Nephron (organoid): ENCODE results near the gene JMY.

Experiments
- H3K27ac Mint-ChIP-seq, 3 experiments: 2 replicates each; pipeline ENCODE4 v1.8.0; 2020; ENCODE audit warnings: mixed read lengths in 3 of 3, mild to moderate bottlenecking in 2 of 3, moderate library complexity in 1 of 3
- H3K27me3 Mint-ChIP-seq: 2 replicates; pipeline ENCODE4 v1.8.0; 2021; ENCODE audit warnings: low read depth, mild to moderate bottlenecking, moderate library complexity, mixed read lengths
- H3K36me3 Mint-ChIP-seq: 2 replicates; pipeline ENCODE4 v1.8.0; 2020; ENCODE audit warnings: low read depth, mixed read lengths
- H3K4me1 Mint-ChIP-seq: 2 replicates; pipeline ENCODE4 v1.8.0; 2020; ENCODE audit warnings: mixed read lengths
- H3K4me3 Mint-ChIP-seq, 3 experiments: 2 replicates each; pipeline ENCODE4 v1.8.0; 2020; ENCODE audit warnings: mild to moderate bottlenecking in 3 of 3, mixed read lengths in 3 of 3, moderate library complexity in 2 of 3
- H3K9me3 Mint-ChIP-seq: 2 replicates; pipeline ENCODE4 v1.8.0; 2020; ENCODE audit warnings: mixed read lengths
- CTCF ChIP-seq, 3 experiments: fragments of 200-600 bp; sonication (generic); IDR thresholded peaks; one replicate each; pipeline ENCODE4 v1.5.0; 2021; ENCODE audit warnings: antibody characterized with exemption in 3 of 3; ENCODE audit not compliant: unreplicated experiment in 3 of 3

The JMY gene

DNA sequence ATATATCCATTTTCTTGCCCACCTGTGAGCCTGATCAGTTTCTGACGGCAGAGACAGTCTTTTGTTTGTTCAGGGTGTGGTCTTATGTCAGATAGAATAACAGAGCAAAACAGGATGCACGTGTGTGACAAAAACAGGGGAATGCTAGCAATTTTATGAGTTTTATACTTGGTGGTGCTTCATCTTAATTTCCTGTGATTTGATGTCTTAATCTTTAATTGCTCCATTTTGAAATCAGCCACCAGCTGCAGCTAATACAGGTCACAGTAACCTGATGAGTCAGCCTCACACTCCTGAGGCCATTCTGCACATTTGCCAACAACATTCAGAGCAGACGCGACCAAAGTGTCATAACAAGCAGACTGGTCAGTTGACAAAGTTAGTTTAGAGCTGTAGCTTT, 42.3 kb upstream of the JMY start:
- Mint-ChIP-seq H3K4me3 (no peak overlapping the region), H3K27ac (no peak overlapping the region), H3K4me1 (no peaks in the 10 kb centered on the region), H3K9me3 (no peaks in the 10 kb centered on the region), H3K27me3 (no peaks in the 10 kb centered on the region), H3K36me3 (no peaks in the 10 kb centered on the region)
- no peak for TF ChIP-seq CTCF (IDR thresholded peaks at IDR 0.05; ENCODE audit: unreplicated experiment in 3 of 3)

- Mint-ChIP-seq H3K27me3 (no peaks in the 10 kb centered on the region), H3K36me3 (no peaks in the 10 kb centered on the region), H3K27ac (no peak overlapping the region), H3K4me1 (no peaks in the 10 kb centered on the region), H3K9me3 (no peaks in the 10 kb centered on the region), H3K4me3 (no peak overlapping the region)
- TF ChIP-seq CTCF (IDR thresholded peaks at IDR 0.05; ENCODE audit: unreplicated experiment in 3 of 3): peak; percentile 30 to 33 (median 32)
Observed at GRCh38 chr5:79200573-79201183, 35.3 kb upstream of the JMY start.

DNA sequence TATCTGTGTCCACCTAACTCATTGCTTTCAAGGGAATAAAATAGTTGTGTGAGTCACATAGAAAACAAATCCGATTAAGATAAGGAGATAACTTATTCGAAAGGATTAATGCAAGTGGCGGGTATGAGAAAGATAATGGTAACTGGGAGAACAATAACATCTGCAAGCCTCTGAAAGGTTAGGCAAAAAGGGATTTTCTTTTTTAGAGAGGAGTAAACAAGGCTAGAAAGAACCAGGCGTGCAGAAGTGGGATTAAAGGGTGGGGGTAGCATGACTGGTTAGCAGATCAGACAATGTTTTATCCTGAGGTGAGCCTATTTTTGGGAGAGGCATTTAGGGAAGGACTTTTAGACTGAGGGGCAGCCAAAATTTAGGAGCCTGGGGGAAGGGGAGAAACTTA, 34.7 kb upstream of the JMY start:
- Mint-ChIP-seq H3K4me3 (no peak overlapping the region), H3K36me3 (no peaks in the 10 kb centered on the region), H3K9me3 (no peaks in the 10 kb centered on the region), H3K27ac (no peak overlapping the region), H3K4me1 (no peaks in the 10 kb centered on the region), H3K27me3 (no peaks in the 10 kb centered on the region)
- no peak for TF ChIP-seq CTCF (IDR thresholded peaks at IDR 0.05; ENCODE audit: unreplicated experiment in 3 of 3)

DNA sequence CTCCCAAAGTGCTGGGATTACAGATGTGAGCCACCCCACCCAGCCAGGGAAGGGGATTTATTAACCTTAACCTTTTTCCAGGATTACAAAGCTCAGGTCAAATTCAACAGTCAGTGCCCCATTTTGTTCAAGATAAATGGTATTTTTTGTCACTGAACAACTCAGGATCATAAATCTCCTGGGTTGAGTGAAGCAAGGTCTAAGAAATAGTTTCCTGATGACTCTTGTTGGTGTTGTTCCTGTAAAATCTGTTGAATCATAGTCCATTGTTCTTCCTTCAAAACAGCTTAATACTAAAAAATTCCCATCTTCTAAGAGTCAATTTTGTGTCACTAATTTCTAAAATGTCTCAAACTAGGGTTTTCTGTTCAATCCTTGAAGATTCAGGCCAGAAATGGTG, 33.9 kb upstream of the JMY start:
- H3K36me3 Mint-ChIP-seq: no peaks in the 10 kb centered on the region
- H3K27me3 Mint-ChIP-seq: no peaks in the 10 kb centered on the region
- no peaks in the 10 kb centered on the region for H3K9me3 Mint-ChIP-seq
- H3K27ac Mint-ChIP-seq: no peak overlapping the region
- no peaks in the 10 kb centered on the region for H3K4me1 Mint-ChIP-seq
- H3K4me3 Mint-ChIP-seq: no peak overlapping the region
- no peak for TF ChIP-seq CTCF (IDR thresholded peaks at IDR 0.05; ENCODE audit: unreplicated experiment in 3 of 3)

GRCh38 chr5:79205965-79206364, 30.0 kb upstream of the JMY start:
- no peak for TF ChIP-seq CTCF (IDR thresholded peaks at IDR 0.05; ENCODE audit: unreplicated experiment in 3 of 3)
- no peaks in the 10 kb centered on the region for H3K36me3 Mint-ChIP-seq
- H3K27me3 Mint-ChIP-seq: peaks cover 4% of the 10 kb centered on the region
- H3K4me1 Mint-ChIP-seq: no peaks in the 10 kb centered on the region
- no peaks in the 10 kb centered on the region for H3K9me3 Mint-ChIP-seq
- no peak overlapping the region for H3K4me3 Mint-ChIP-seq
- no peak overlapping the region for H3K27ac Mint-ChIP-seq

DNA sequence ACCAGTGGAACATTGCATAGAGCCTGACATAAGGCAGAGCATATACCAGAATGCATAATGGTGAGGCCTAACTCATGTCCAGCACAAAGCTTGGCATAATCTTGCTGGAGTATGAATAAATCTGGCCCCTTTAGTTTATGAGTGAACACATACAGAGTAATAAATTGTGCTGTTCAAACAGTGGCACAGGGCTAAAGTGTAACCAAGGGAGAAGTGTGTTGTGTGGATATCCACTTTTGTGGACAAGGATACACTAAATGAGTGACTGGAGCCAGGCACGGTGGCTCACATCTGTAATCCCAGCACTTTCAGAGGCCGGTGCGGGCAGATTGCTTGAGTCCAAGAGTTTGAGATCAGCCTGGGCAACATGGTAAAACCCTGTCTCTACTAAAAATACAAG, 29.4 kb upstream of the JMY start:
- no peak overlapping the region for H3K27ac Mint-ChIP-seq
- no peaks in the 10 kb centered on the region for H3K36me3 Mint-ChIP-seq
- H3K9me3 Mint-ChIP-seq: no peaks in the 10 kb centered on the region
- no peaks in the 10 kb centered on the region for H3K4me1 Mint-ChIP-seq
- H3K4me3 Mint-ChIP-seq: no peak overlapping the region
- TF ChIP-seq CTCF (IDR thresholded peaks at IDR 0.05; ENCODE audit: unreplicated experiment in 3 of 3): no peak
- peaks cover 4% of the 10 kb centered on the region for H3K27me3 Mint-ChIP-seq
